PC-3 (cell line): ENCODE results near the gene GIMAP1. TPM values are rescaled to one million over a fixed set of nuclear protein-coding genes. Genes with fewer than 3 reads are reported as not detected.
A peak's percentile ranks its signal among the peaks of the same experiment; 100 is the strongest.

Source experiments
- ATAC-seq: fragments of 200-7000 bp; cut with Tn5 transposase; 2 replicates; pipeline ENCODE4 v1.9.1; 2020; ENCODE audit warnings: mild to moderate bottlenecking, moderate library complexity
- BruUV-seq: library from RNA; stranded (reverse); fragments of 400-500 nt; replicated peaks from 2 replicates; lab custom pipeline; 2021; lab: Mats Ljungman, UMichigan
- CTCF ChIA-PET: fragments of 300-600 bp; sonication (Branson Sonifier 250); formaldehyde crosslinking; loops from one replicate; lab custom pipeline; 2022; ENCODE audit warnings: antibody characterized with exemption; lab: Charles Lee
- POLR2A ChIA-PET: fragments of 300-600 bp; sonication (Branson Sonifier 250); formaldehyde crosslinking; loops from one replicate; lab custom pipeline; 2022; ENCODE audit warnings: antibody characterized with exemption; ENCODE audit not compliant: unreplicated experiment; lab: Charles Lee
- DNase-seq: peaks from one replicate; pipeline ENCODE4 v3.0.0-alpha.2; 2015
- H2AFZ ChIP-seq: fragments of 300-600 bp; sonication (generic); 2 replicates; pipeline ENCODE4 v1.6.0; 2016; ENCODE audit warnings: antibody characterized with exemption, low read length
- H3F3A ChIP-seq: fragments of 300-600 bp; sonication (generic); one replicate; pipeline ENCODE4 v1.6.0; 2017; ENCODE audit warnings: antibody characterized with exemption, low read length, control low read depth, mild to moderate bottlenecking; ENCODE audit not compliant: unreplicated experiment
- H3K27ac ChIP-seq: fragments of 300-600 bp; sonication (generic); 2 replicates; pipeline ENCODE4 v1.5.1; 2016; ENCODE audit warnings: mild to moderate bottlenecking, low read length
- H3K27me3 ChIP-seq: fragments of 300-600 bp; sonication (generic); 2 replicates; pipeline ENCODE4 v1.6.1; 2016; ENCODE audit warnings: low read length, mixed read lengths
- H3K36me3 ChIP-seq: fragments of 300-600 bp; sonication (generic); 2 replicates; pipeline ENCODE4 v1.6.1; 2016; ENCODE audit warnings: low read depth, mixed run types, low read length, mixed read lengths
- H3K4me1 ChIP-seq: fragments of 300-600 bp; sonication (generic); 2 replicates; pipeline ENCODE4 v1.5.1; 2016; ENCODE audit warnings: low read length; ENCODE audit not compliant: insufficient read depth
- H3K4me2 ChIP-seq: fragments of 300-600 bp; sonication (generic); 2 replicates; pipeline ENCODE4 v1.6.0; 2016; ENCODE audit warnings: low read length
- H3K4me3 ChIP-seq: fragments of 300-600 bp; sonication (generic); 2 replicates; pipeline ENCODE4 v1.5.1; 2016; ENCODE audit warnings: mild to moderate bottlenecking, low read length, mixed read lengths
- H3K79me2 ChIP-seq: fragments of 300-600 bp; sonication (generic); 2 replicates; pipeline ENCODE4 v1.6.1; 2017; ENCODE audit warnings: low read length, mixed read lengths
- H3K9ac ChIP-seq: fragments of 300-600 bp; sonication (generic); 2 replicates; pipeline ENCODE4 v1.6.0; 2016; ENCODE audit warnings: mild to moderate bottlenecking, low read length
- H3K9me2 ChIP-seq: fragments of 300-600 bp; sonication (generic); replicated peaks from 2 replicates; pipeline ENCODE4 v1.6.1; 2016; ENCODE audit warnings: mixed run types, low read length, mixed read lengths
- H3K9me3 ChIP-seq: fragments of 300-600 bp; sonication (generic); 2 replicates; pipeline ENCODE4 v1.6.1; 2016; ENCODE audit warnings: low read length, mixed read lengths
- H4K20me1 ChIP-seq: fragments of 300-600 bp; sonication (generic); 2 replicates; pipeline ENCODE4 v1.6.1; 2016; ENCODE audit warnings: low read length, mixed read lengths
- CTCF ChIP-seq: fragments of 300-600 bp; sonication (generic); conservative IDR thresholded peaks from 2 replicates; pipeline ENCODE4 v1.5.1; 2017; ENCODE audit warnings: antibody characterized with exemption, low read depth, mild to moderate bottlenecking, low read length
- EZH2 ChIP-seq: fragments of 300-600 bp; sonication (generic); IDR thresholded peaks from one replicate; pipeline ENCODE4 v1.6.1; 2017; ENCODE audit warnings: antibody characterized with exemption, mild to moderate bottlenecking, low read length; ENCODE audit not compliant: unreplicated experiment
- EZH2phosphoT487 ChIP-seq: fragments of 300-600 bp; sonication (generic); IDR thresholded peaks from 2 replicates; pipeline ENCODE4 v1.6.1; 2018; ENCODE audit warnings: mild to moderate bottlenecking, antibody characterized with exemption, low read length, borderline replicate concordance
- intact Hi-C: fragments of 100-400 bp; cut with micrococcal nuclease; formaldehyde crosslinking; loops from 2 replicates; pipeline ENCODE4 v1.9.0; 2023
- total RNA-seq: library from RNA; depleted of rRNA; stranded (reverse); fragments of >200 nt; gene quantifications from 2 replicates; pipeline ENCODE4 v1.2.3, GENCODE V29; 2014

The GIMAP1 gene
- total RNA-seq, 1 experiment from 2014 or later: not detected

GRCh38 chr7:150685219-150686029, 31.0 kb upstream of the GIMAP1 start, which contains the start of gene GIMAP2:
Gene GIMAP2, plus strand, starts transcription at chr7:150685706. Its CDS starts 1,354 bp downstream, at chr7:150687060.
- DNase-seq: peak; percentile 15
- TF ChIP-seq EZH2phosphoT487 (no peak), EZH2 (no peak), CTCF (no peak)
- no peaks in the 10 kb centered on the region for H3K79me2 ChIP-seq
- ChIA-PET POLR2A (no interaction called here), CTCF (no interaction called here)
- intact Hi-C loops: no loop called here
- peak within 1 kb of the TSS; percentile 81 for H3K4me2 ChIP-seq
- H2AFZ ChIP-seq: peak within 1 kb of the TSS; percentile 78
- no TSS peak for BruUV-seq
- ATAC-seq: peak; percentile 82
- H3K36me3 ChIP-seq: no peaks in the 10 kb centered on the region
- no peaks in the 10 kb centered on the region for H4K20me1 ChIP-seq
- no peak within 1 kb of the TSS for H3K9ac ChIP-seq
- no peaks in the 10 kb centered on the region for H3K9me2 ChIP-seq
- H3K27me3 ChIP-seq: peaks cover 14% of the 10 kb centered on the region; the same call in 1 of the 2 replicates
- peak within 1 kb of the TSS; percentile 63 for H3K4me3 ChIP-seq
- no peaks in the 10 kb centered on the region for H3F3A ChIP-seq
- H3K4me1 ChIP-seq: peaks cover 7% of the 10 kb centered on the region; the same call in 1 of the 2 replicates
- no peaks in the 10 kb centered on the region for H3K9me3 ChIP-seq
- H3K27ac ChIP-seq: no peak within 1 kb of the TSS

DNA sequence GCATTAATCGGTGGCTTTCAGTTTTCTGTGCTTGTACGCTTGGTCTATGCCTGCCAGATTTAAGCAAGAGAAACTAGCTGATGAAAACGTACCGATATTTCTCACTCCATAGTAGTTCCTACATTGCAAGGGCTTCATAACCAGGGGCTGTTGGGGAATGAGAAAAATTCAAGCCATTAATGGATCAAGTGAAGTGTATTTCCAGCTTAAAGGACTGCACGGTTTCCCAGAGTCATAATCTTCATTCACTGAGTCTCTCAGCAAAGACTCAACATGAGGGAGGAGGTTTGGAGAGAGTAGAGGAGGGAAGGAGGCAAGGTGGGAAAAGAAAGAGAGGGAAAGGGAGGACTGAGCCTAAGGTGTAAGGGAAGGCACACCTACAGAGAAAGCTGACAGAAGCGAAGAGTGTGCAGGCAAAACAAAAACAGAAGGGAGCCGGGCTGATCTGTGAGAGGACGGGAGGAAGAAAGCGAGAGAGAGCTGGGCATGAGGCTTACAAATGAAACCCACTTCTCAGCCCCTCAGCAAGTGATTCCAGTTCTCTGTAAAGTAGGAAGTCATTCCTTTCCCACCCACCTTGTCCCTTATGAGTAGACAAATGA, 30.3 kb upstream of the GIMAP1 start:
- no peak overlapping the region for H3K9ac ChIP-seq
- H3K27me3 ChIP-seq: peaks cover 21% of the 10 kb centered on the region
- intact Hi-C loops: no loop called here
- peaks cover 7% of the 10 kb centered on the region; the same call in 1 of the 2 replicates for H3K4me1 ChIP-seq
- H3K4me2 ChIP-seq: peak overlapping the region; percentile 81
- peak overlapping the region; percentile 63 for H3K4me3 ChIP-seq
- H4K20me1 ChIP-seq: no peaks in the 10 kb centered on the region
- peak; percentile 64 for ATAC-seq
- no peak overlapping the region for H3K27ac ChIP-seq
- H3F3A ChIP-seq: no peaks in the 10 kb centered on the region
- no peaks in the 10 kb centered on the region for H3K9me3 ChIP-seq
- H3K36me3 ChIP-seq: no peaks in the 10 kb centered on the region
- H3K79me2 ChIP-seq: no peaks in the 10 kb centered on the region
- H2AFZ ChIP-seq: peak overlapping the region; percentile 78
- POLR2A ChIA-PET: no interaction called here
- CTCF ChIA-PET: no interaction called here
- TF ChIP-seq CTCF (no peak), EZH2phosphoT487 (no peak), EZH2 (no peak)
- no TSS peak for BruUV-seq
- no peaks in the 10 kb centered on the region for H3K9me2 ChIP-seq
- no peak for DNase-seq
